GM10266 (cell line): ENCODE data around the gene DGUOK.

ENCODE experiments used
- DNase-seq: peaks from one replicate; pipeline ENCODE4 v3.0.0; 2012; ENCODE audit errors: extremely low spot score
- TF ChIP-seq, protein P1 (sequence below): IDR thresholded peaks from 2 replicates; pipeline ENCODE4 v1.5.1; 2012; ENCODE audit warnings: mild to moderate bottlenecking, low read depth; ENCODE audit not compliant: control insufficient read depth, insufficient read depth; ENCODE audit errors: missing control alignments

The DGUOK gene

GRCh38 chr2:73922681-73923080, 4.0 kb upstream of the DGUOK start:
- TF ChIP-seq, protein P1, sequence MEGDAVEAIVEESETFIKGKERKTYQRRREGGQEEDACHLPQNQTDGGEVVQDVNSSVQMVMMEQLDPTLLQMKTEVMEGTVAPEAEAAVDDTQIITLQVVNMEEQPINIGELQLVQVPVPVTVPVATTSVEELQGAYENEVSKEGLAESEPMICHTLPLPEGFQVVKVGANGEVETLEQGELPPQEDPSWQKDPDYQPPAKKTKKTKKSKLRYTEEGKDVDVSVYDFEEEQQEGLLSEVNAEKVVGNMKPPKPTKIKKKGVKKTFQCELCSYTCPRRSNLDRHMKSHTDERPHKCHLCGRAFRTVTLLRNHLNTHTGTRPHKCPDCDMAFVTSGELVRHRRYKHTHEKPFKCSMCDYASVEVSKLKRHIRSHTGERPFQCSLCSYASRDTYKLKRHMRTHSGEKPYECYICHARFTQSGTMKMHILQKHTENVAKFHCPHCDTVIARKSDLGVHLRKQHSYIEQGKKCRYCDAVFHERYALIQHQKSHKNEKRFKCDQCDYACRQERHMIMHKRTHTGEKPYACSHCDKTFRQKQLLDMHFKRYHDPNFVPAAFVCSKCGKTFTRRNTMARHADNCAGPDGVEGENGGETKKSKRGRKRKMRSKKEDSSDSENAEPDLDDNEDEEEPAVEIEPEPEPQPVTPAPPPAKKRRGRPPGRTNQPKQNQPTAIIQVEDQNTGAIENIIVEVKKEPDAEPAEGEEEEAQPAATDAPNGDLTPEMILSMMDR, result no peak
- DNase-seq, result no peak

DNA sequence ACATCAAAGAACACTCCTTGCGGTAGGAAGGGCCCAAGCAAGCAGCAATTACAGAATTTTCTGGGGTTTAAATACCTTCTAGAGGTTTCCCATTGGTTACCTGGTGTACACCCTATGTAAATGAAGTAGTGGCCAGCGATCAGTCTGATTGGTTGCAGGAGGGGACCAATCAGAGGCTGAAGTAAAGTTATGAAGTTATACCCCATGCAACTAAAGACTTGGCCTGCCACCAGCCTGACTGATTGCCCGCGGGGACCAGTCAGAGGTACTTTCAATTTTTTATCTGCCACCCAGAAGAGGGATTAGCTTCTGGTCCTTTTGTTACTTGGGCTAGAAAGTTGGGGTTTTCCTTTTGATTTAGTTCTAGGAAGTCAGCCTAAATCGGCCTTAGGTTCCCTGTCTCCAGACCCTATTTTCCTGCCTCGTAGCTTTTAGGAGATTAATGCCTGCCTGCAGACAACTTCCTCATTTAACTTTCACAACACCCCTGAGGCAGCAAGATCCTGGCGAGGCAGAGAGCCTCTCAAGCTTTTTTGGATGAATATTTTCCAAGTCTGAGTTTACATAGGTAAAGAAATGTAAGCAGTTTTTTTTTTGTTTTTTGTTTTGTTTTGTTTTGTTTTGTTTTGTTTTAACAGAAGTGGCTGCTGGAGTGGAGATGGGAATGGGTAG, 1.5 kb upstream of the DGUOK start:
- DNase-seq, result no peak
- TF ChIP-seq, protein P1, result no peak

DNA sequence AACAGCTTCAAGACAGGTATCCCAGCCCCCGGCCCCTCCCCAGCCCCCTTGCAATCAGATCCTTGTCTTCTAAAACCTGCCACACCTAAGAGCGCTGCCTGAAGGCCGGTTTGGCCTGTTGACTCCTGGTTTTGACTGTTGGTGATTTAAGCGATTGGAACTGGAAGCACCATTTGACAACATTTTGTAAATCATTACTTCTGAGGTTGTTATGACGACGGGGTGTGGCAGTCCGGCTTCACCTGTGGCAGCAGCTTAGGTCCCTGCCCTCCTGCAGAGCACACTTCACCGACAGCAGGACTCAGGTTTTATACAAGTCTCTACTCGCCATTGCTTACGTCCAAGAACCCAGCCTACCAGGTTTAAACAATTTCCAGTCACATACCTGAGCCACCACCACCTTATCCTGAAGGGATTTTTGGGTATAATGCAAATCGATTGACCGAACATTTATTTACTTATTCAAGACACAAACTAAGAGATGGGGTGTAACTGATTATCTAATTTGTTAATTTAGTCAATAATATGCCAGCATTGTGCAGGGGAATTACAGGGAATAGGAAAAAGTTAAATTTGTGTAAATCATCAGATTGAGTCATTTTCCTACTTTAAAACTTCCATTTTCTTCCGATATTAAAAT, 707 bp upstream of the DGUOK start:
- TF ChIP-seq, protein P1, result no peak
- DNase-seq, result no peak

DNA sequence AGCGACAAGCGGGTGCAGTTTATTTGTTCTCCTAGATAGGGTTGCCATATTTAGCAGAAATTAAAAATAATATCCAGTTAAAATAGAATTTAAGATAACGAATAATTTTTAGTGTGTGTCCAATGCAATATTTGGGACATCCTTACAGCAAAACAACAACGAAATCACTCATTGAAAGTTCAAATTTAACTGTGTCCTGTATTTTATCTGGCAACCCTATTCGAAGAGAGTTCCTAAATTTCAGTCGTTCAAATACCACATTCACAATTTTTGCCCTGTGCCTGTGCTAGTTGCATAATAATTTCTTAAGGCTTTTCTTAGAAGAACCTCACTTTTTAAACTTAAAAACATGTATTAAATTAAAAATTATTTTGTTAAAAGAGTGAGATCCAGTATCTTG, 664 bp downstream of the DGUOK start:
- DNase-seq, result no peak
- TF ChIP-seq, protein P1, result no peak

- DNase-seq, result no peak
- TF ChIP-seq, protein P1, result no peak
Measured at GRCh38 chr2:73928963-73929347, 2.3 kb downstream of the DGUOK start.

DNA sequence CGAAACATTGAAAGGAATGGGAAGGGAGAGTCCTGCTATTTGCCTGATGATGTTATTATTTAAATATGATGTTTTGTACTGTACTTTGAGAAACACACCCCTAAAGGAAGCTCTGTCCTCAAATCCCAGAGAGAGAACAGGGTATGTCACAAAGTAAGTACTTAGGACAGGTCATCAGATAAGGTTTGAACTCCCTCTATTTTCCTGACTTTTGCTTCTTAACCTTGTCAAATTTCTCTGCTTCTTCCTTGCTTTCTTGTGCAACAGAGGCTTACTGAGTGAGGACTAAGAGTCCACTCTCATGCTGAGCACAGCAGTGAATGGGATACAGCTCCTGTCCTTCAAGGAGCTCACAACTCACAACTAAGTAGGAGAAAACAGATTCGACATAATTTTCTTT, 3.7 kb downstream of the DGUOK start:
- TF ChIP-seq, protein P1, result no peak
- no peak for DNase-seq
